Choroid plexus epithelial cell (primary cell): ENCODE results near the gene FAM163B.

Experiments used
- DNase-seq: peaks from one replicate; pipeline ENCODE4 v3.0.0-alpha.2; 2010; ENCODE audit warnings: low read depth
- H3K4me3 ChIP-seq: 2 replicates; pipeline ENCODE4 v1.5.1; 2011; ENCODE audit warnings: low read depth, mild to moderate bottlenecking, control low read depth, low read length, moderate library complexity
- TF ChIP-seq, protein P1 (sequence below): conservative IDR thresholded peaks from 2 replicates; pipeline ENCODE4 v1.5.1; 2011; ENCODE audit warnings: low read depth, mild to moderate bottlenecking, control low read depth, inconsistent platforms, low read length, moderate library complexity

FAM163B gene

GRCh38 chr9:133583111-133583510 is 26.1 kb downstream of the FAM163B start:
- DNase-seq: no peak
- H3K4me3 ChIP-seq: no peak overlapping the region
- TF ChIP-seq, protein P1, sequence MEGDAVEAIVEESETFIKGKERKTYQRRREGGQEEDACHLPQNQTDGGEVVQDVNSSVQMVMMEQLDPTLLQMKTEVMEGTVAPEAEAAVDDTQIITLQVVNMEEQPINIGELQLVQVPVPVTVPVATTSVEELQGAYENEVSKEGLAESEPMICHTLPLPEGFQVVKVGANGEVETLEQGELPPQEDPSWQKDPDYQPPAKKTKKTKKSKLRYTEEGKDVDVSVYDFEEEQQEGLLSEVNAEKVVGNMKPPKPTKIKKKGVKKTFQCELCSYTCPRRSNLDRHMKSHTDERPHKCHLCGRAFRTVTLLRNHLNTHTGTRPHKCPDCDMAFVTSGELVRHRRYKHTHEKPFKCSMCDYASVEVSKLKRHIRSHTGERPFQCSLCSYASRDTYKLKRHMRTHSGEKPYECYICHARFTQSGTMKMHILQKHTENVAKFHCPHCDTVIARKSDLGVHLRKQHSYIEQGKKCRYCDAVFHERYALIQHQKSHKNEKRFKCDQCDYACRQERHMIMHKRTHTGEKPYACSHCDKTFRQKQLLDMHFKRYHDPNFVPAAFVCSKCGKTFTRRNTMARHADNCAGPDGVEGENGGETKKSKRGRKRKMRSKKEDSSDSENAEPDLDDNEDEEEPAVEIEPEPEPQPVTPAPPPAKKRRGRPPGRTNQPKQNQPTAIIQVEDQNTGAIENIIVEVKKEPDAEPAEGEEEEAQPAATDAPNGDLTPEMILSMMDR: no peak

- TF ChIP-seq, protein P1: no peak
- no peak overlapping the region for H3K4me3 ChIP-seq
- DNase-seq: no peak
Measured at GRCh38 chr9:133582501-133583045, 26.6 kb downstream of the FAM163B start.

DNA sequence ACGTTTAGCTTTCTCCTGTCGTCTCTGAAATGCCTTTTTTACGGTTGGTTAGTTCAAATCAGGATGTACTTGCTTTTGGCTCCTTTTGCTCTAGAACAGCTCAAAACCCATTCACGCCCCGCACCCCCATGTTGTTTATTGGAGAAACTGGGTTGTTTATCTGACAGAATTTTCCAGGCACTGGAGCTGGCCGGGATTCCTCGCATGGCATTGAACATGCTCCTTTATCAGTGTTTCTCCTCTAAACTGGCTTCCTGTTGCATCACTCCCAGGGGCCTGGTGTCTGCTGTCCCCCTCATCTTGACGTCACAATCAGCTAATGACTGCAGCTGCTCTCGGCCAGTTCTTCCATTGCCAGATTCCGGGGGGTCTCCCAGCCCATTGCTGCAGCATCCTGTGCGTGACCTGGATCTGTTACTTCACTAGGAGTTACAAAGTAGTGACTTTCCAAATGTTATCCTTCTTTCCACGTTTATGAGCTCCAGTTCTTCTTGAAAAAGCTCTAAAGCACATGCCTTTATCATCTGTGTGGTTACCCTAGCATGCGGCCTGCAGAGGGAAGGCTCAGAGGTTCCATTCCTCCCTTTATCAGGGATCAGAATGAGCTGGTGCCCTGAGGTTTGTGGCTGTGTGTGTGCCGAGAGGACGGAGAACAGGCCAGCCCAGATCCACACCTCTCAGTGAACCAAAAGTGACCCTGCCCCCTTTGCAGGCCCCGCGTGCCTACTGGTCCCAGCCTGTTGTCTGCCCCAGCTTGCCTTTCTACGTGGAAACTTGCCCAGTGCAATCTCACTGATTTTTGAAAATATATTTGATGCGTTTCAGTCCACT is 27.5 kb downstream of the FAM163B start:
- TF ChIP-seq, protein P1: no peak

DNA sequence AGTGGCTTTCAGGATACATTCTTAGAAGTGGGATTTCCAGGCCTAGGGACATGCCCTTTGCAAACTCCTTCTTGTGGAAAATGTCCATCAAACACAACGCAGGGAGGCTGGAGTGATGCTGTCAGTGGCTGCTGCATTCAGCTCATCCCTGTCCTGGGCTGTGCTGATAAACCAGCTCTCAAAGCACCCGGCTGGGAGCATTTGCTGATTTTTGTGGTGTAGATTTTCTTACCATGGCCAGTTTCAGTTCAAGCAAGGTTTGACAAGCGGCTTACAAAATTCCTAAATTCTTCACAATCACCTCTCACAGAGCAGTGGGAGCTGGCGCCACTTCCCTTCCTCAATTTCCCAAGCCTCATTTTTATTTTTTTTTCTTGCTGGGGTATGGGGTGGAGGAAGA is 28.2 kb downstream of the FAM163B start:
- TF ChIP-seq, protein P1: no peak
- H3K4me3 ChIP-seq: no peak overlapping the region
- DNase-seq: no peak

More for the DNA sequence above, 27.5 kb downstream of the FAM163B start:
- H3K4me3 ChIP-seq: no peak overlapping the region
- peak; percentile 43 for DNase-seq

DNA sequence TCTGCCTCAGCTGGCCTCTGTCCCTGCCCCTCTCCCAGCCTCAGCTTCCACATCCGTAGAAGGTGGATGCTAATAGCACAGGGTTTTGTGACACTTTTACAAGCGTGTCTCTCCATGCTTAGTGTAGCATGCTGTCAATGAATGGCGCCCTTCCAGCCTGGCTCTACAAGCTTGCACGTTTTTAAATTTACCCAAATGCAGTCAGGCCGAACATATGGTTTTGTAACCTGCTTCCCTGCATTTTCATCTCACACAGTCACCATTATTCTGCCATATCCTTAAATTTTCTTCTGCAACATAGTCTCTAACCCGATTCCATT is 28.8 kb downstream of the FAM163B start:
- no peak for DNase-seq
- H3K4me3 ChIP-seq: no peak overlapping the region
- TF ChIP-seq, protein P1: no peak

- no peak for DNase-seq
- H3K4me3 ChIP-seq: no peak overlapping the region
- TF ChIP-seq, protein P1: no peak
Measured at GRCh38 chr9:133579601-133580418, 29.4 kb downstream of the FAM163B start.
